ENCODE measurements around the gene TNFRSF19. TPM values are rescaled to one million over a fixed set of nuclear protein-coding genes. Genes with fewer than 3 reads are reported as not detected.

Gene TNFRSF19
- total and polyA plus RNA-seq, 4 donors: 0.27 to 2.8 (median 0.91) TPM

GRCh38 chr13:23645851-23646250, 75.6 kb downstream of the TNFRSF19 start:
- no peaks in the 10 kb centered on the region for H3K9me3 ChIP-seq (ENCODE audit: control insufficient read depth in 4 of 4, low read length in 3 of 4)
- no peak for TF ChIP-seq FOXA2 (IDR thresholded peaks at IDR 0.05)
- TF ChIP-seq REST (IDR thresholded peaks at IDR 0.05): no peak
- TF ChIP-seq YY1 (IDR thresholded peaks at IDR 0.05): no peak
- no peak overlapping the region for H3K4me3 ChIP-seq (ENCODE audit: low read depth in 1 of 3, low read length in 3 of 3)

GRCh38 chr13:23651439-23651838, 81.2 kb downstream of the TNFRSF19 start:
- Histone ChIP-seq H3K9ac (ENCODE audit: low read depth in 1 of 2, low read length in 2 of 2) (no peak overlapping the region), H3K9me3 (ENCODE audit: control insufficient read depth in 4 of 4, low read length in 3 of 4) (no peaks in the 10 kb centered on the region), H3K27ac (ENCODE audit: low read depth in 1 of 2, low read length in 2 of 2) (no peak overlapping the region), H3K27me3 (ENCODE audit: control insufficient read depth in 4 of 4, insufficient read depth in 4 of 4, low read length in 3 of 4) (peaks cover 0 to 2% (median 0%) of the 10 kb centered on the region in 4 donors), H3K4me1 (ENCODE audit: control insufficient read depth in 4 of 4, insufficient read depth in 4 of 4, low read length in 3 of 4) (no peaks in the 10 kb centered on the region), H3K4me3 (ENCODE audit: low read depth in 1 of 3, low read length in 3 of 3) (no peak overlapping the region), H3K36me3 (ENCODE audit: control insufficient read depth in 4 of 4, insufficient read depth in 3 of 4, low read depth in 1 of 4, low read length in 3 of 4) (no peaks in the 10 kb centered on the region)
- no peak for TF ChIP-seq TAF1 (conservative IDR thresholded peaks at IDR 0.05)
- TF ChIP-seq CTCF (IDR thresholded peaks at IDR 0.05; ENCODE audit: low read depth, low read length, missing input control): no peak
- no peak for TF ChIP-seq RXRA (IDR thresholded peaks at IDR 0.05)
- no peak for TF ChIP-seq GABPA (IDR thresholded peaks at IDR 0.05 in 1 of 2, conservative IDR thresholded peaks at IDR 0.05 in 1 of 2)
- TF ChIP-seq YY1 (IDR thresholded peaks at IDR 0.05): no peak
- no peak for TF ChIP-seq NR2F2 (IDR thresholded peaks at IDR 0.05)
- TF ChIP-seq HNF4G (IDR thresholded peaks at IDR 0.05): no peak
- 85% methylated on average over 1 of the region's 1 CpG for WGBS
- DNase-seq (ENCODE audit: low spot score): no peak

More at GRCh38 chr13:23645851-23646250, 75.6 kb downstream of the TNFRSF19 start:
- H3K36me3 ChIP-seq (ENCODE audit: control insufficient read depth in 4 of 4, insufficient read depth in 3 of 4, low read depth in 1 of 4, low read length in 3 of 4): no peaks in the 10 kb centered on the region
- WGBS: 96% methylated on average over 5 of the region's 5 CpGs
- H3K27ac ChIP-seq (ENCODE audit: low read depth in 1 of 2, low read length in 2 of 2): no peak overlapping the region
- no peaks in the 10 kb centered on the region for H3K4me1 ChIP-seq (ENCODE audit: control insufficient read depth in 4 of 4, insufficient read depth in 4 of 4, low read length in 3 of 4)
- no peak for DNase-seq (ENCODE audit: low spot score)
- H3K9ac ChIP-seq (ENCODE audit: low read depth in 1 of 2, low read length in 2 of 2): no peak overlapping the region
- H3K27me3 ChIP-seq (ENCODE audit: control insufficient read depth in 4 of 4, insufficient read depth in 4 of 4, low read length in 3 of 4): peaks cover 0 to 2% (median 0%) of the 10 kb centered on the region in 4 donors

- Histone ChIP-seq H3K9ac (ENCODE audit: low read depth in 1 of 2, low read length in 2 of 2) (no peak overlapping the region), H3K4me1 (ENCODE audit: control insufficient read depth in 4 of 4, insufficient read depth in 4 of 4, low read length in 3 of 4) (no peaks in the 10 kb centered on the region), H3K9me3 (ENCODE audit: control insufficient read depth in 4 of 4, low read length in 3 of 4) (no peaks in the 10 kb centered on the region), H3K4me3 (ENCODE audit: low read depth in 1 of 3, low read length in 3 of 3) (no peak overlapping the region), H3K27ac (ENCODE audit: low read depth in 1 of 2, low read length in 2 of 2) (no peak overlapping the region), H3K36me3 (ENCODE audit: control insufficient read depth in 4 of 4, insufficient read depth in 3 of 4, low read depth in 1 of 4, low read length in 3 of 4) (no peaks in the 10 kb centered on the region), H3K27me3 (ENCODE audit: control insufficient read depth in 4 of 4, insufficient read depth in 4 of 4, low read length in 3 of 4) (peaks cover 0 to 2% (median 0%) of the 10 kb centered on the region in 4 donors)
- 90% methylated on average over 2 of the region's 2 CpGs for WGBS
- DNase-seq (ENCODE audit: low spot score): no peak
- TF ChIP-seq ZBTB33 (IDR thresholded peaks at IDR 0.05) (no peak), CTCF (IDR thresholded peaks at IDR 0.05; ENCODE audit: low read depth, low read length, missing input control) (no peak), HNF4G (IDR thresholded peaks at IDR 0.05) (no peak), HNF4A (conservative IDR thresholded peaks at IDR 0.05) (no peak), REST (IDR thresholded peaks at IDR 0.05) (no peak), MAX (IDR thresholded peaks at IDR 0.05) (no peak), FOXA1 (IDR thresholded peaks at IDR 0.05) (no peak), EGR1 (IDR thresholded peaks at IDR 0.05; ENCODE audit: low read depth in 2 of 2) (no peak)
Measured at GRCh38 chr13:23651887-23652286, 81.7 kb downstream of the TNFRSF19 start.

Data from liver (tissue), 9 donors.